LNCaP clone FGC (cell line): ENCODE data around the gene SYCE3.

ENCODE experiments used
- DNase-seq: peaks from one replicate; pipeline ENCODE4 v3.0.0-alpha.2; 2011; ENCODE audit warnings: low read depth
- H3K4me3 ChIP-seq: 2 replicates; pipeline ENCODE4 v1.5.1; 2011; ENCODE audit warnings: mild to moderate bottlenecking, low read depth, low read length, control low read depth
- CTCF ChIP-seq: IDR thresholded peaks from 2 replicates; pipeline ENCODE4 v1.5.1; 2012; ENCODE audit warnings: mild to moderate bottlenecking; ENCODE audit not compliant: control insufficient read depth, insufficient read depth; ENCODE audit errors: extremely low read depth

Gene SYCE3

DNA sequence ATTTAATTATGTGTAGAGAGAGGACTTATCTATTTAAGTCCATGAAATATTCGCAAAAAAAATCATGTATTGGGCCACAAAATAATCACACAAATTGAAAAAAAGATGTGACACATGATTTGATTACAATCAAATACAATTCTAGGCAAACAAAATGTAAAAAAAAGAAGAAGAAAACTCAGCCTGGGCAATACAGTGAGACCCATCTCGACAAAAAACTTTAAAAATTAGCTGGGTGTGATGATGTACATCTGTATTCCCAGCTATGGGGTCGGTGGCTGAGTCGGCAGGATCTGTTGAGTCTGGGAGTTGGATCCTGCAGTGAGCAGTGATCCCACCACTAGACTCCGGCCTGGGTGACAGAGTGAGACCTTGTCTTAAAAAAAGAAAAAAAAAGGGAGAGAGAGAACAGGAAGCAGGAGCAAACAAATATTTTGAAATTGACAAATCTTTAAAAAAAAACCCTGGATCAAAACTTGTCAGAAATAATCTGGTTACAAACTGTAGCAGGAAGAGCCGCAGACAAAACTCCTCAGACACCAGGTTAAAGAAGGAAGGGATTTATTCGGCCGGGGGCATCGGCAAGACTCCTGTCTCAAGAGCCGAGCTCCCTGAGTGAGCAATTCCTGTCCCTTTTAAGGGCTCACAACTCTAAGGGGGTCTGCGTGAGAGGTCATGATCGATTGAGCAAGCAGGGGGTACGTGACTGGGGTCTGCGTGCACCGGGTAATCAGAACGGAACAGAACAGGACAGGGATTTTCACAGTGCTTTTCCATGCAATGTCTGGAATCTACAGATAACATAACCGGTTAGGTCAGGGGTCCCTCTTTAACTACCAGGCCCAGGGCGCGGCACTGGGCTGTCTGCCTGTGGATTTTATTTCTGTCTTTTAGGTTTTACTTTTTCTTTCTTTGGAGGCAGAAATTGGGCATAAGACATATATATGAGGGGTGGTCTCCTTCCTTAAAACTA, 29.6 kb downstream of the SYCE3 start:
- DNase-seq = no peak
- H3K4me3 ChIP-seq = no peak overlapping the region
- TF ChIP-seq CTCF = no peak

DNA sequence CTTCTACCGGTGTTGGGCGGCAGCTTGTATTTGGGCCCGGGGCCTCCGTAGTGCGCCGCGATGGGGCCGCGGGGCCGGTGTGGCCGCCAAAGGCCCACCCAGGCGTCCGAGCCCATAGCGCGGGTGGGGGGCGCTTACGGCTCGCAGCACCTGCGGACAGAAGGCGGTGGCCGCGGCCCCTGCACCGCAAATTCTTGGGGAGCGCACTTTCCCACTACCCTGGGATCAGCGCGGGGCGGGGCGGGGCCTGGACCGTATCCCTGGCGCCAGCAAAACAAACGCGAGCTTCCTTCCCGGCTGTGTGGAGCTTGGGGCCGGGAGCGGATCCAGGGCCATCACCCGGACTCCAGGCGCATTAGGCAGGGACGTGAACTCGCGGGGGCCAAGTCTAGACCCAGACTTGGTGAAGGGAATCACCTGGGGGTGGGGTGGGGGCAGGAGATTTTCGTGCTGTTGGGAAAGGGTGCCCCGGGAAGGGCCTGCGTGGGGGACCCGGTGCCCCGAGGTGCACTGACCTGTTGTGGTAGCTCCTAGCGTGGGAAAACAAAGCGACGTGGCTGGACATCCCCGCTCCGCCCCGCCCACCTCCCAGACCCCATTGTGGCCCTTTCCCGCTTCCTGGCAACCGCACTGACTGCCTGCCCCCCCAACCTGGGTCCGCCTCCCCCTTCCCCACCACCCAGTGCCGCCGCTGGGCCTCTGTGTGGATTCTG, 30.6 kb downstream of the SYCE3 start:
- DNase-seq = no peak
- peak overlapping the region; percentile 78 for H3K4me3 ChIP-seq
- no peak for TF ChIP-seq CTCF

GRCh38 chr22:50531546-50531961, 31.2 kb downstream of the SYCE3 start:
- H3K4me3 ChIP-seq = peak overlapping the region; percentile 78
- DNase-seq = no peak
- TF ChIP-seq CTCF = no peak

- TF ChIP-seq CTCF = no peak
- peak overlapping the region; percentile 78 for H3K4me3 ChIP-seq
- DNase-seq = peak; percentile 65
Measured at GRCh38 chr22:50530877-50531545, 31.7 kb downstream of the SYCE3 start.

- H3K4me3 ChIP-seq = peak overlapping the region; percentile 78
- no peak for TF ChIP-seq CTCF
- DNase-seq = no peak
Measured at GRCh38 chr22:50530580-50530876, 32.2 kb downstream of the SYCE3 start.

- DNase-seq = peak; percentile 74
- H3K4me3 ChIP-seq = peak within 1 kb of the TSS; percentile 78
- no peak for TF ChIP-seq CTCF
Measured at GRCh38 chr22:50529897-50530579, 32.7 kb downstream of the SYCE3 start, which contains the start of gene TYMP. Gene TYMP, minus strand, starts transcription at chr22:50530012. Its CDS starts 303 bp downstream, at chr22:50529709.
